Neural cell (in vitro differentiated cells): Measurements from ENCODE around the gene DCAF8L1. TPM values are rescaled to one million over a fixed set of nuclear protein-coding genes. Genes with fewer than 3 reads are reported as not detected.
"Not testable (repeated sequence)": the region's sequence is repeated elsewhere in the genome, so short reads cannot be mapped to it uniquely, and the experiment has no call there.

Experiments
- H2AFZ ChIP-seq: fragments of 200-600, 300-800 bp; sonication (generic), shearing (Covaris generic); 2 replicates; pipeline ENCODE4 v1.6.0; 2014; ENCODE audit warnings: low read depth, mild to moderate bottlenecking, antibody characterized with exemption, low read length, moderate library complexity
- H3F3A ChIP-seq: fragments of 200-600 bp; shearing (Covaris generic); 2 replicates; pipeline ENCODE4 v1.6.1; 2016; ENCODE audit warnings: mild to moderate bottlenecking, moderate library complexity, mixed read lengths, antibody characterized with exemption, low read length; ENCODE audit not compliant: insufficient read depth, poor library complexity, severe bottlenecking
- H3K27ac ChIP-seq: fragments of 200-600, 300-800 bp; sonication (generic), shearing (Covaris generic); 2 replicates; pipeline ENCODE4 v1.5.1; 2014; ENCODE audit warnings: mild to moderate bottlenecking, low read length, moderate library complexity
- H3K27me3 ChIP-seq: fragments of 300-800, 200-600 bp; sonication (generic), shearing (Covaris generic); 2 replicates; pipeline ENCODE4 v1.6.0; 2014; ENCODE audit warnings: mild to moderate bottlenecking, low read depth, low read length, moderate library complexity; ENCODE audit not compliant: insufficient read depth
- H3K36me3 ChIP-seq: fragments of 300-800, 200-600 bp; sonication (generic), shearing (Covaris generic); 2 replicates; pipeline ENCODE4 v1.5.1; 2014; ENCODE audit warnings: mild to moderate bottlenecking, antibody characterized with exemption, low read length, moderate library complexity; ENCODE audit not compliant: insufficient read depth
- H3K4me2 ChIP-seq: fragments of 300-800, 200-600 bp; sonication (generic), shearing (Covaris generic); 2 replicates; pipeline ENCODE4 v1.6.0; 2014; ENCODE audit warnings: mild to moderate bottlenecking, low read length
- H3K4me3 ChIP-seq: fragments of 300-800, 200-600 bp; sonication (generic), shearing (Covaris generic); 2 replicates; pipeline ENCODE4 v1.5.1; 2014; ENCODE audit warnings: mild to moderate bottlenecking, low read length, moderate library complexity
- H3K79me2 ChIP-seq: fragments of 200-600 bp; shearing (Covaris generic); replicated peaks from 2 replicates; pipeline ENCODE4 v1.6.0; 2014; ENCODE audit warnings: mild to moderate bottlenecking, low read length, moderate library complexity; ENCODE audit not compliant: insufficient read depth
- H3K9ac ChIP-seq: fragments of 300-800, 200-600 bp; sonication (generic), shearing (Covaris generic); 2 replicates; pipeline ENCODE4 v1.6.1; 2016; ENCODE audit warnings: mild to moderate bottlenecking, low read length, mixed read lengths
- H3K9me2 ChIP-seq: fragments of 200-600 bp; shearing (Covaris generic); 2 replicates; pipeline ENCODE4 v1.6.1; 2016; ENCODE audit warnings: mild to moderate bottlenecking, low read length, mixed read lengths; ENCODE audit not compliant: insufficient read depth
- H3K9me3 ChIP-seq: fragments of 200-600, 300-800 bp; sonication (generic), shearing (Covaris generic); 2 replicates; pipeline ENCODE4 v1.6.1; 2016; ENCODE audit warnings: mild to moderate bottlenecking, mixed run types, low read length, moderate library complexity, mixed read lengths
- H4K20me1 ChIP-seq: fragments of 200-600 bp; shearing (Covaris generic); 2 replicates; pipeline ENCODE4 v1.6.1; 2016; ENCODE audit warnings: mild to moderate bottlenecking, mixed run types; ENCODE audit not compliant: insufficient read depth
- CTCF ChIP-seq: fragments of 450-650 bp; IDR thresholded peaks from 2 replicates; pipeline ENCODE4 v1.5.1; 2014; ENCODE audit warnings: antibody characterized with exemption, mild to moderate bottlenecking, moderate library complexity; ENCODE audit not compliant: poor library complexity, severe bottlenecking
- EP300 ChIP-seq: fragments of 450-650 bp; conservative IDR thresholded peaks from 2 replicates; pipeline ENCODE4 v1.6.1; 2014; ENCODE audit warnings: antibody characterized with exemption, mild to moderate bottlenecking, moderate library complexity; ENCODE audit not compliant: poor library complexity, severe bottlenecking
- EZH2 ChIP-seq: fragments of 200-600, 300-800 bp; shearing (Covaris generic), sonication (generic); IDR thresholded peaks from 2 replicates; pipeline ENCODE4 v1.6.1; 2014; ENCODE audit warnings: antibody characterized with exemption, low read length, borderline replicate concordance, mild to moderate bottlenecking; ENCODE audit not compliant: insufficient read depth, poor library complexity, severe bottlenecking
- MXI1 ChIP-seq: fragments of 450-650 bp; conservative IDR thresholded peaks from 2 replicates; pipeline ENCODE4 v1.6.1; 2014; ENCODE audit warnings: antibody characterized with exemption, mild to moderate bottlenecking; ENCODE audit not compliant: poor library complexity, severe bottlenecking
- POLR2AphosphoS5 ChIP-seq: IDR thresholded peaks from 2 replicates; pipeline ENCODE4 v1.6.1; 2012
- RAD21 ChIP-seq: fragments of 450-650 bp; conservative IDR thresholded peaks from 2 replicates; pipeline ENCODE4 v1.6.1; 2014; ENCODE audit warnings: antibody characterized with exemption, mild to moderate bottlenecking, moderate library complexity
- REST ChIP-seq: IDR thresholded peaks from 2 replicates; pipeline ENCODE4 v1.6.1; 2012; ENCODE audit warnings: borderline replicate concordance
- SMC3 ChIP-seq: fragments of 450-650 bp; conservative IDR thresholded peaks from 2 replicates; pipeline ENCODE4 v1.6.1; 2014; ENCODE audit warnings: antibody characterized with exemption, mild to moderate bottlenecking, moderate library complexity; ENCODE audit not compliant: poor library complexity
- TAF1 ChIP-seq: IDR thresholded peaks from 2 replicates; pipeline ENCODE4 v1.6.1; 2012; ENCODE audit warnings: low read depth
- polyA plus RNA-seq: library from polyadenylated mRNA; depleted of rRNA; stranded (reverse); fragments of >200 nt; gene quantifications from 2 replicates; pipeline ENCODE4 v1.2.3, GENCODE V29; 2014

Gene DCAF8L1
- polyA plus RNA-seq, 1 donor from 2014 or later: not detected

GRCh38 chrX:27995611-27996010 lies 14.4 kb upstream of the DCAF8L1 start:
- no peaks in the 10 kb centered on the region for H3K9me2 ChIP-seq
- no peaks in the 10 kb centered on the region for H3K27me3 ChIP-seq
- no peaks in the 10 kb centered on the region for H3K36me3 ChIP-seq
- H4K20me1 ChIP-seq: no peaks in the 10 kb centered on the region
- no peaks in the 10 kb centered on the region for H3K79me2 ChIP-seq
- TF ChIP-seq MXI1: no peak
- TF ChIP-seq POLR2AphosphoS5: no peak
- no peak for TF ChIP-seq TAF1
- no peak for TF ChIP-seq REST
- no peak for TF ChIP-seq EP300
- no peak for TF ChIP-seq SMC3
- TF ChIP-seq RAD21: no peak
- no peak for TF ChIP-seq CTCF
- TF ChIP-seq EZH2: no peak
- no peak overlapping the region for H3K4me3 ChIP-seq
- no peak overlapping the region for H3K27ac ChIP-seq
- no peaks in the 10 kb centered on the region for H3K9me3 ChIP-seq
- H2AFZ ChIP-seq: no peak overlapping the region
- no peaks in the 10 kb centered on the region for H3F3A ChIP-seq
- H3K9ac ChIP-seq: no peak overlapping the region
- no peak overlapping the region for H3K4me2 ChIP-seq

GRCh38 chrX:27987862-27988646 lies 6.8 kb upstream of the DCAF8L1 start:
- H4K20me1 ChIP-seq: no peaks in the 10 kb centered on the region
- H3K27me3 ChIP-seq: no peaks in the 10 kb centered on the region
- no peaks in the 10 kb centered on the region for H3F3A ChIP-seq
- H3K79me2 ChIP-seq: no peaks in the 10 kb centered on the region
- no peaks in the 10 kb centered on the region for H3K9me3 ChIP-seq
- H3K36me3 ChIP-seq: no peaks in the 10 kb centered on the region
- no peak overlapping the region for H3K4me3 ChIP-seq
- H3K4me2 ChIP-seq: no peak overlapping the region
- TF ChIP-seq RAD21 (no peak), CTCF (no peak), MXI1 (no peak), TAF1 (no peak), EZH2 (no peak), REST (no peak), EP300 (no peak), POLR2AphosphoS5 (no peak), SMC3 (no peak)
- H3K9me2 ChIP-seq: no peaks in the 10 kb centered on the region
- H3K27ac ChIP-seq: no peak overlapping the region
- H3K9ac ChIP-seq: no peak overlapping the region
- no peak overlapping the region for H2AFZ ChIP-seq

- not testable (repeated sequence) for H3F3A ChIP-seq, H3K9ac ChIP-seq, H3K79me2 ChIP-seq, H3K4me3 ChIP-seq, H3K27me3 ChIP-seq, H3K27ac ChIP-seq, H3K36me3 ChIP-seq, H3K9me2 ChIP-seq, H3K4me2 ChIP-seq, H4K20me1 ChIP-seq, H3K9me3 ChIP-seq, H2AFZ ChIP-seq
Observed at GRCh38 chrX:27976934-27977333, 4.3 kb downstream of the DCAF8L1 start.
